Keratinocyte (primary cell): Measurements from ENCODE around the gene DIS3L2. TPM values are rescaled to one million over a fixed set of nuclear protein-coding genes. Genes with fewer than 3 reads are reported as not detected.

Experiments used
- DNase-seq: peaks from one replicate; pipeline ENCODE4 v3.0.0-alpha.2; 2011; ENCODE audit warnings: low read depth, missing footprints, low spot score
- FAIRE-seq: peaks from 2 replicates; lab custom pipeline; 2011; peaks lifted over from hg19 to GRCh38; lab: Jason Lieb, UNC
- H2AFZ ChIP-seq: 2 replicates; pipeline ENCODE4 v1.6.0; 2012; ENCODE audit warnings: low read length, control low read depth, inconsistent platforms; ENCODE audit not compliant: control insufficient read depth
- H3K27ac ChIP-seq: 2 replicates; pipeline ENCODE4 v1.5.1; 2011; ENCODE audit warnings: low read length; ENCODE audit not compliant: control insufficient read depth, insufficient read depth
- H3K27me3 ChIP-seq: 3 replicates; pipeline ENCODE4 v1.6.0; 2011; ENCODE audit warnings: low read length; ENCODE audit not compliant: control insufficient read depth, insufficient read depth; ENCODE audit errors: extremely low read depth
- H3K36me3 ChIP-seq, 2 experiments: 2 replicates in 1 of 2; 3 replicates in 1 of 2; pipeline ENCODE4 v1.5.1; 2011; ENCODE audit warnings: low read length in 2 of 2, mild to moderate bottlenecking in 1 of 2; ENCODE audit not compliant: control insufficient read depth in 2 of 2, insufficient read depth in 2 of 2; ENCODE audit errors: extremely low read depth in 1 of 2
- H3K4me1 ChIP-seq: 3 replicates; pipeline ENCODE4 v1.5.1; 2011; ENCODE audit warnings: low read length; ENCODE audit not compliant: control insufficient read depth, insufficient read depth; ENCODE audit errors: extremely low read depth
- H3K4me2 ChIP-seq: 3 replicates; pipeline ENCODE4 v1.6.0; 2011; ENCODE audit warnings: low read depth, low read length; ENCODE audit not compliant: control insufficient read depth, insufficient read depth; ENCODE audit errors: extremely low read depth
- H3K4me3 ChIP-seq, 3 experiments: fragments of 200-600 bp in 1 of 3; sonication (generic) in 1 of 3; 2 replicates in 2 of 3; 3 replicates in 1 of 3; pipeline ENCODE4 v1.5.1; 2011 to 2016; ENCODE audit warnings: low read length in 3 of 3, mild to moderate bottlenecking in 3 of 3, control low read depth in 2 of 3, inconsistent platforms in 1 of 3, low read depth in 1 of 3, mixed read lengths in 1 of 3, mixed run types in 1 of 3, moderate library complexity in 1 of 3; ENCODE audit not compliant: control insufficient read depth in 2 of 3, insufficient read depth in 2 of 3; ENCODE audit errors: extremely low read depth in 1 of 3
- H3K79me2 ChIP-seq: 2 replicates; pipeline ENCODE4 v1.6.0; 2012; ENCODE audit warnings: low read length; ENCODE audit not compliant: control insufficient read depth, insufficient read depth
- H3K9ac ChIP-seq: 3 replicates; pipeline ENCODE4 v1.6.0; 2011; ENCODE audit warnings: low read length; ENCODE audit not compliant: control insufficient read depth, insufficient read depth; ENCODE audit errors: extremely low read depth
- H3K9me1 ChIP-seq: 3 replicates; pipeline ENCODE4 v1.6.0; 2011; ENCODE audit warnings: low read length; ENCODE audit not compliant: control insufficient read depth, insufficient read depth; ENCODE audit errors: extremely low read depth
- H3K9me3 ChIP-seq: 2 replicates; pipeline ENCODE4 v1.5.1; 2012; ENCODE audit warnings: low read depth, low read length; ENCODE audit not compliant: control insufficient read depth
- H4K20me1 ChIP-seq: 3 replicates; pipeline ENCODE4 v1.6.0; 2011; ENCODE audit warnings: low read length; ENCODE audit not compliant: control insufficient read depth, insufficient read depth; ENCODE audit errors: extremely low read depth
- EZH2 ChIP-seq: IDR thresholded peaks from one replicate; pipeline ENCODE4 v1.6.1; 2012; ENCODE audit warnings: inconsistent platforms, mild to moderate bottlenecking, low read length, moderate library complexity
- dilution Hi-C: fragments of 300-500 bp; cut with MboI; formaldehyde crosslinking; loops from one replicate; pipeline ENCODE4 v1.7.0; 2020; ENCODE audit warnings: low sequenced_read_pairs; ENCODE audit not compliant: extremely low pct_ligation_motif_present
- polyA plus RNA-seq, 5 experiments: library from polyadenylated mRNA; depleted of rRNA in 3 of 5; stranded (reverse) in 3 of 5; stranded (forward) in 1 of 5; unstranded in 1 of 5; fragments of >200 nt; gene quantifications; 1 replicate in 1 of 5; 2 replicates in 3 of 5; 3 replicates in 1 of 5; pipeline versions ENCODE4 v1.2.1 to v1.2.3, GENCODE V29; 2011 to 2012; ENCODE audit warnings: missing spikeins in 2 of 5, low read depth in 1 of 5, low replicate concordance in 1 of 5
- TF ChIP-seq, protein P1 (sequence below), 3 experiments: IDR thresholded peaks in 1 of 3; conservative IDR thresholded peaks in 1 of 3; optimal IDR thresholded peaks in 1 of 3; 2 replicates in 2 of 3; 3 replicates in 1 of 3; pipeline versions ENCODE3 to v1.5.1; 2011; ENCODE audit warnings: low read length in 3 of 3, mild to moderate bottlenecking in 3 of 3, moderate library complexity in 2 of 3, control low read depth in 1 of 3, inconsistent platforms in 1 of 3; ENCODE audit not compliant: insufficient read depth in 2 of 3; ENCODE audit errors: extremely low read depth in 1 of 3

DIS3L2 gene
- polyA plus RNA-seq, 1 donor (not counting 4 experiments of a cell fraction or from before 2014, with no cell fraction given) = 8.6 TPM

DNA sequence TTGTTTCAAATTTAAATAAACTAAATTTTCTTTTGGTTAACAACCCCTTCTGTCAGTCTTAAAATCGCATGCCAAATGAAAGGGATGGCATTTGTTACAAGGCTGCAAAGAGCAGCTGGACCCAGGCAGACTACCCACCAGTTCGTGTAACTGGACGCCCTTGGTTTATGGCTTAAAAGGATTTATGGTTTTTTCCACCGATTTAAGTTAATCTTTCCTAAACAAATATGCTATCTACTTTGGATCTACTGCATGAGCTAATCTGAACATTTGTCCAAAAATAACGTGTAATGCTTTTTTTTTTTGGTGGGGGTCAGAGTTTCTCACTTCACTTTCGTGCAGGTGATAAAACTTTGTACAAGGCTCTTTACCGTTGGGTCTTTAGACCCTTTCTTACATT, 62.9 kb downstream of the DIS3L2 start:
- no peak overlapping the region for H3K4me2 ChIP-seq
- no peak for FAIRE-seq
- H3K9me3 ChIP-seq = no peaks in the 10 kb centered on the region
- H3K27ac ChIP-seq = no peak overlapping the region
- peaks cover 4% of the 10 kb centered on the region in 2 experiments for H3K36me3 ChIP-seq
- no peak overlapping the region for H2AFZ ChIP-seq
- dilution Hi-C loops = no loop called here
- no peaks in the 10 kb centered on the region for H3K27me3 ChIP-seq
- DNase-seq = no peak
- no peak overlapping the region for H3K4me3 ChIP-seq
- no peaks in the 10 kb centered on the region for H3K4me1 ChIP-seq
- no peaks in the 10 kb centered on the region for H3K9me1 ChIP-seq
- TF ChIP-seq, protein P1, sequence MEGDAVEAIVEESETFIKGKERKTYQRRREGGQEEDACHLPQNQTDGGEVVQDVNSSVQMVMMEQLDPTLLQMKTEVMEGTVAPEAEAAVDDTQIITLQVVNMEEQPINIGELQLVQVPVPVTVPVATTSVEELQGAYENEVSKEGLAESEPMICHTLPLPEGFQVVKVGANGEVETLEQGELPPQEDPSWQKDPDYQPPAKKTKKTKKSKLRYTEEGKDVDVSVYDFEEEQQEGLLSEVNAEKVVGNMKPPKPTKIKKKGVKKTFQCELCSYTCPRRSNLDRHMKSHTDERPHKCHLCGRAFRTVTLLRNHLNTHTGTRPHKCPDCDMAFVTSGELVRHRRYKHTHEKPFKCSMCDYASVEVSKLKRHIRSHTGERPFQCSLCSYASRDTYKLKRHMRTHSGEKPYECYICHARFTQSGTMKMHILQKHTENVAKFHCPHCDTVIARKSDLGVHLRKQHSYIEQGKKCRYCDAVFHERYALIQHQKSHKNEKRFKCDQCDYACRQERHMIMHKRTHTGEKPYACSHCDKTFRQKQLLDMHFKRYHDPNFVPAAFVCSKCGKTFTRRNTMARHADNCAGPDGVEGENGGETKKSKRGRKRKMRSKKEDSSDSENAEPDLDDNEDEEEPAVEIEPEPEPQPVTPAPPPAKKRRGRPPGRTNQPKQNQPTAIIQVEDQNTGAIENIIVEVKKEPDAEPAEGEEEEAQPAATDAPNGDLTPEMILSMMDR (optimal IDR thresholded peaks at IDR 0.05 in 1 of 3, IDR thresholded peaks at IDR 0.05 in 1 of 3, conservative IDR thresholded peaks at IDR 0.05 in 1 of 3; ENCODE audit: extremely low read depth in 1 of 3, insufficient read depth in 2 of 3, low read length in 3 of 3) = no peak
- no peak for TF ChIP-seq EZH2
- H3K79me2 ChIP-seq = no peaks in the 10 kb centered on the region
- H3K9ac ChIP-seq = no peak overlapping the region
- H4K20me1 ChIP-seq = peaks cover 2% of the 10 kb centered on the region

DNA sequence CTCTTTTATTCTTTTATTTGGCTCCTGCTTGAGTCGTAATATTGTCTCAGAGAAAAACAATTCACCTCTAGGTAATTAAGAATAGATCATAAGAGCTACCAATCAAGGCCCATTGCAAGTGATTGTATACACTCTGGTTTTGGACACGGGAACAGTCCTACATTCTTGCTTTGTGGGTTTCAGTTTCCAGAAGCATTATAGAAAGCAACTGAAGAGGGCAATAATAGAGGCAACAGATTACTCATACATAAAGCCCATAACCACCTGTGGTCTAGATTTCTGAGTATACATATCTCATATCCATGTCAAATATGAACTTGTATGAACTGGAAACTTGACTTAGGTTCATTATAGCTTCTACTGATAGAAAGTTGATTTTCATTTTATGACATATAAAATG, 65.4 kb downstream of the DIS3L2 start:
- DNase-seq = no peak
- Histone ChIP-seq H3K4me1 (no peaks in the 10 kb centered on the region), H3K79me2 (no peaks in the 10 kb centered on the region), H2AFZ (no peak overlapping the region), H3K9me1 (no peaks in the 10 kb centered on the region), H3K4me2 (no peak overlapping the region), H3K4me3 (no peak overlapping the region), H3K9me3 (no peaks in the 10 kb centered on the region), H3K27ac (no peak overlapping the region), H3K9ac (no peak overlapping the region), H3K36me3 (peaks cover 8 to 10% of the 10 kb centered on the region in 2 experiments), H3K27me3 (no peaks in the 10 kb centered on the region), H4K20me1 (no peaks in the 10 kb centered on the region)
- dilution Hi-C loops = no loop called here
- TF ChIP-seq EZH2 = no peak
- TF ChIP-seq, protein P1 (optimal IDR thresholded peaks at IDR 0.05 in 1 of 3, IDR thresholded peaks at IDR 0.05 in 1 of 3, conservative IDR thresholded peaks at IDR 0.05 in 1 of 3; ENCODE audit: extremely low read depth in 1 of 3, insufficient read depth in 2 of 3, low read length in 3 of 3) = no peak
- no peak for FAIRE-seq
